ENCODE measurements around the gene CAPS2. TPM values are rescaled to one million over a fixed set of nuclear protein-coding genes. Genes with fewer than 3 reads are reported as not detected.

Gene CAPS2
- total and polyA plus RNA-seq, 5 experiments from 2014 or later = 1.3 to 8.7 (median 4.7) TPM

DNA sequence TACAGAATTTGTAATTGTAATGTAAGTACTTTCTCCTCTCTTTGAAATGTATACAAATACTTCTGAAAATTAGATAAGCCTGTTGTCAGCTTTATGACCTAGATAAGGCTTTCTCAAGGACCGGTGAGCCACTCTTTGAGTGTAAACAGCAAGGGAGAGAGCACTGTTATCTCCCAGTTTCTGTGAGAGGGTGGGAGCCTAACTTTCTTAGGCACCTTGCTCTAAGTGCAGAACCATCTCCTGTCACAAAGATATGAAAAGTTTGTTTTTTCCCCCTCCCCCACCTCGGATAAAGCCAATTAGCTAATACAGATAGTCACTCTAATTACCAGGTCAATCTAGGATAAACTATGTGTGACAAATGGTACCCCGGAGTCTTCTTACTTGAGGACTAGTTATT, 35.8 kb downstream of the CAPS2 start:
- POLR2A ChIA-PET = no interaction called here
- Mint-ChIP-seq H3K36me3 (peaks cover 0 to 3% (median 0%) of the 10 kb centered on the region in 3 donors), H3K4me3 (no peak overlapping the region), H3K9me3 (no peaks in the 10 kb centered on the region), H3K27me3 (no peaks in the 10 kb centered on the region), H3K27ac (no peak overlapping the region), H3K4me1 (no peaks in the 10 kb centered on the region)
- DNase-seq (no peak), ATAC-seq (no peak)

- ATAC-seq (no peak), DNase-seq (no peak)
- Mint-ChIP-seq H3K27ac (no peak overlapping the region), H3K9me3 (no peaks in the 10 kb centered on the region), H3K4me3 (no peak overlapping the region), H3K4me1 (no peaks in the 10 kb centered on the region), H3K27me3 (no peaks in the 10 kb centered on the region), H3K36me3 (no peaks in the 10 kb centered on the region)
- POLR2A ChIA-PET = no interaction called here
These were observed 39.1 kb downstream of the CAPS2 start for GRCh38 chr12:75291014-75291413.

- Mint-ChIP-seq H3K4me3 (no peak overlapping the region), H3K36me3 (no peaks in the 10 kb centered on the region), H3K4me1 (no peaks in the 10 kb centered on the region), H3K9me3 (no peaks in the 10 kb centered on the region), H3K27me3 (no peaks in the 10 kb centered on the region), H3K27ac (no peak overlapping the region)
- ATAC-seq (no peak), DNase-seq (no peak)
- POLR2A ChIA-PET = no interaction called here
These were observed 40.4 kb downstream of the CAPS2 start for GRCh38 chr12:75289753-75290152.

DNA sequence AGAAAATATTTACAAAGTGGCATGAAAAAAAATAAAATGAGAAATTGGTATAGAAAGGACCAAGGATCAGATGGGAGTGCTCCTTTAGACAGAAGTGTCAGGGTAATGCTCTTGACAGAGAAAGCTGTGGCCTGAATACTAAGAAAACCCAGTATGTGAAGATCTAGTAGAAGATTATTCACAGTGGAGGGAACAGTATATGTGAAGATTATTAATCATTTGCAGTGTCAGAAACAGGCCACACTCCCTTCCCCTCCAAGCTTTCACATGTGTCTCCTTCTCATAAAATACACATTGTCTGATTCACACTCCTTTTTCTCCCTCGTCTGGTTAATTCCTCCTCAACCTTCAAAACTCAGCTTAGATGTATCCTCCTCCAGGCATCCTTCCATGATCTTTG, 41.3 kb downstream of the CAPS2 start:
- H3K27ac Mint-ChIP-seq = no peak overlapping the region
- no peaks in the 10 kb centered on the region for H3K36me3 Mint-ChIP-seq
- no peak overlapping the region for H3K4me3 Mint-ChIP-seq
- ATAC-seq = no peak
- POLR2A ChIA-PET = no interaction called here
- no peaks in the 10 kb centered on the region for H3K27me3 Mint-ChIP-seq
- H3K9me3 Mint-ChIP-seq = no peaks in the 10 kb centered on the region
- H3K4me1 Mint-ChIP-seq = no peaks in the 10 kb centered on the region
- DNase-seq = no peak

- H3K4me1 Mint-ChIP-seq = no peaks in the 10 kb centered on the region
- H3K27me3 Mint-ChIP-seq = peaks cover 0 to 4% (median 0%) of the 10 kb centered on the region in 5 donors
- no peak overlapping the region for H3K4me3 Mint-ChIP-seq
- H3K9me3 Mint-ChIP-seq = no peaks in the 10 kb centered on the region
- no peak for DNase-seq
- no peak overlapping the region for H3K27ac Mint-ChIP-seq
- no peak for ATAC-seq
- POLR2A ChIA-PET = no interaction called here
- H3K36me3 Mint-ChIP-seq = no peaks in the 10 kb centered on the region
These were observed 54.4 kb downstream of the CAPS2 start for GRCh38 chr12:75275702-75276101.

DNA sequence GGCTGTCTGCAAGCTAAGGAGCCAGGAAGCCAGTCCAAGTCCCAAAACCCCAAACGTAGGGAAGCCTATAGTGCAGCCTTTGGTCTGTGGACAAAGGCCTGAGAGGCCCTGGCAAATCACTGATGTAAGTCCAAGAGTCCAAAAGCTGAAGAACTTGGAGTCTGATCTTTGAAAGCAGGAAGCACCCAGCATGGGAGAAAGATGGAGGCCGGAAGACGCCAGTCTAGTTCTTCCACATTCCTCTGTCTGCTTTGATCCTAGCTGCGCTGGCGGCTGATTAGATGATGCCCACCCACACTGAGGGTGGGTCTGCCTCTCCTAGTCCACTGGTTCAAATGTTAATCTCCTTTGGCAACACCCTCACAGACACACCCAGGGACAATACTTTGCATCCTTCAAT, 58.5 kb downstream of the CAPS2 start:
- no peak for ATAC-seq
- H3K36me3 Mint-ChIP-seq = no peaks in the 10 kb centered on the region
- no peak overlapping the region for H3K4me3 Mint-ChIP-seq
- no peak overlapping the region for H3K27ac Mint-ChIP-seq
- no peak for DNase-seq
- no peaks in the 10 kb centered on the region for H3K4me1 Mint-ChIP-seq
- POLR2A ChIA-PET = no interaction called here
- no peaks in the 10 kb centered on the region for H3K9me3 Mint-ChIP-seq
- peaks cover 0 to 12% (median 4%) of the 10 kb centered on the region in 5 donors for H3K27me3 Mint-ChIP-seq

DNA sequence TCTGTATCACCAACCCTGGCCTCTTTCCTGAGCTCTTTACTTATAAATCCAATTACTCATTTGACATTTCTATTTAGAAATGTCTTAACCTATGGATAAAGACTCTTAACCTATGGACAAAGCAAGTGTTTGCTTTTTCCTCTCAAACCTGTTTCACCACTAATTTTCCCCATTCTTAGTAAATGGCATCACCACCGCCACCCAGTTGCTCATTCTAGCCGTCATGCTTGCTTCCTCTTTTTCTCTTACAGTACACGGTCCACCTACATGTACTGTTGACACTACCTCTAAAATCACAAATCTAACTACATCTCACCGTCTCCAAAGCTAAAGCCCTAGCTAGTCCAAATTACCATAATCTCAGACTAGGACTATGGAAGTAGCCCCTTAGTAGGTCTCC, 60.0 kb downstream of the CAPS2 start:
- H3K27me3 Mint-ChIP-seq = peaks cover 0 to 15% (median 6%) of the 10 kb centered on the region in 5 donors
- no peak overlapping the region for H3K27ac Mint-ChIP-seq
- ATAC-seq (no peak), DNase-seq (no peak)
- no peaks in the 10 kb centered on the region for H3K4me1 Mint-ChIP-seq
- H3K4me3 Mint-ChIP-seq = no peak overlapping the region
- H3K9me3 Mint-ChIP-seq = peaks cover 0 to 7% (median 0%) of the 10 kb centered on the region in 9 donors
- peaks cover 0 to 5% (median 0%) of the 10 kb centered on the region in 3 donors for H3K36me3 Mint-ChIP-seq
- POLR2A ChIA-PET = no interaction called here

DNA sequence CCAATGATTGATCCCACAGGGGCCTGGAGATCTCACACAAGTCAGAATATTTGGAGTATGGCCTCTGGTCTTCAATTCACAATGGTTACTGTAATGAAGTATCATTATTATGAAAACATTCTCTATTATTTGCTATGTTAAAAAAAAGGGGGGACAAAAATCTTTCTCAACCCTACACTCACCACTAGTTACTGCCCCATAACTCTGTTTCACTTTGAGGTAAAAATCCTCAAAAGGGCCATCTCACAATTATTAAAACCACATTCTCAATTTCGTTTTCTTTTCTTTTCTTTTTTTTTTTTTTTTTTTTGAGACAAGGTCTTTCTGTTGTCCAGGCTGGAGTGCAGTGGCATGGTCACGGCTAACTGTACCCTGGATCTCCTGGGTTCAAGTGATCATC, 60.9 kb downstream of the CAPS2 start:
- H3K4me1 Mint-ChIP-seq = no peaks in the 10 kb centered on the region
- peaks cover 0 to 15% (median 6%) of the 10 kb centered on the region in 5 donors for H3K27me3 Mint-ChIP-seq
- no peak overlapping the region for H3K27ac Mint-ChIP-seq
- H3K9me3 Mint-ChIP-seq = peaks cover 0 to 7% (median 0%) of the 10 kb centered on the region in 9 donors
- no peak for ATAC-seq
- no peak for DNase-seq
- no peak overlapping the region for H3K4me3 Mint-ChIP-seq
- POLR2A ChIA-PET = no interaction called here
- H3K36me3 Mint-ChIP-seq = peaks cover 0 to 5% (median 0%) of the 10 kb centered on the region in 3 donors

DNA sequence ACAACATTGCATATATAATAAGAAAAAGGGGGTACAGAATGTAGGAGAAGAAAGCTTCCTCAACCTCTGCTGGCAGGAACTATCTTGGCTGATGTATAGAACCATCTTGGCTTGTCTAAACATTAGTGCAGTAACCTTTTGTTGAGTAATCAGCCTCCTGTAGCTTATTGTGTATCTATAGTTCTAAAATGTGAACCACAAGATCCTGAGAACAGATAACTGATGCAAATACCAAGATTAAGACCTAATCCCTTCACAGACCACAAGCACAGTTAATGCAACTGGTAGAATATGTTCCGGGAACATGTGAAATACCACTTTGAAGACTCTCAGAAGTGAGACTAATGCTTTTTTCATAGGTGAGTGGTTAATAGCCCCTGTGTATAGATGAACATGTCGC, 69.8 kb downstream of the CAPS2 start:
- DNase-seq (no peak), ATAC-seq (no peak)
- no peak overlapping the region for H3K4me3 Mint-ChIP-seq
- H3K9me3 Mint-ChIP-seq = peaks cover 0 to under 1% (median 0%) of the 10 kb centered on the region in 9 donors
- H3K36me3 Mint-ChIP-seq = peaks cover 0 to under 1% (median 0%) of the 10 kb centered on the region in 3 donors
- POLR2A ChIA-PET = no interaction called here
- H3K4me1 Mint-ChIP-seq = peaks cover 6 to 19% (median 10%) of the 10 kb centered on the region in 4 donors
- no peak overlapping the region for H3K27ac Mint-ChIP-seq
- peaks cover 0 to under 1% (median 0%) of the 10 kb centered on the region in 5 donors for H3K27me3 Mint-ChIP-seq

- POLR2A ChIA-PET = no interaction called here
- Mint-ChIP-seq H3K27me3 (no peaks in the 10 kb centered on the region), H3K9me3 (no peaks in the 10 kb centered on the region), H3K4me1 (peaks cover 6 to 19% (median 10%) of the 10 kb centered on the region in 4 donors), H3K36me3 (no peaks in the 10 kb centered on the region), H3K4me3 (no peak overlapping the region), H3K27ac (peak overlapping the region in 1 of 10 donors; percentile 43)
- DNase-seq = no peak
- ATAC-seq = no peak
These were observed 71.0 kb downstream of the CAPS2 start for GRCh38 chr12:75259143-75259542.

DNA sequence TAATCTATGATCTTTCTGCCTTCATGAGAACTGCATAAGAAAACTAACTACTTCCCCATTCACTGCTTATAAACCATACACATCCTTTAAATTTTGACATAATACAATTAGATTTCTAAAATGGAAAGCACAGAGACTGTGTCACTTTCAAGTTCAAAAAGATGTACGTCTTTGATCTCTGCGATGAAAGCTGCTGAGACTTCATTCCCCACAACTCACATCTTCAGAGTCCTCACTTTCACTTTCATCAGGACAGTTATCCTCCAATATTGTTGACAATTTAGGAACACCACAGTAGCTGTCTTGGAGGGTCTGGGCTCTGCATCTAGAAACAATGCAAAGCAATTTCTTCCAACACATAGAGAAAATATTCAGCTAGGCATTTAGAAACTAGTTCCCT, 72.6 kb downstream of the CAPS2 start:
- no peaks in the 10 kb centered on the region for H3K27me3 Mint-ChIP-seq
- H3K27ac Mint-ChIP-seq = peak overlapping the region in 8 of 10 donors; percentile 0 to 69 (median 48)
- H3K4me1 Mint-ChIP-seq = peaks cover 6 to 19% (median 10%) of the 10 kb centered on the region in 4 donors
- H3K9me3 Mint-ChIP-seq = peaks cover 0 to 2% (median 0%) of the 10 kb centered on the region in 9 donors
- DNase-seq = peak in 4 of 10 donors; percentile 3 to 56 (median 28)
- ATAC-seq = peak; percentile 83 to 89
- POLR2A ChIA-PET = no interaction called here
- H3K36me3 Mint-ChIP-seq = no peaks in the 10 kb centered on the region
- H3K4me3 Mint-ChIP-seq = peak overlapping the region in 8 of 10 donors; percentile 2 to 66 (median 44)

DNA sequence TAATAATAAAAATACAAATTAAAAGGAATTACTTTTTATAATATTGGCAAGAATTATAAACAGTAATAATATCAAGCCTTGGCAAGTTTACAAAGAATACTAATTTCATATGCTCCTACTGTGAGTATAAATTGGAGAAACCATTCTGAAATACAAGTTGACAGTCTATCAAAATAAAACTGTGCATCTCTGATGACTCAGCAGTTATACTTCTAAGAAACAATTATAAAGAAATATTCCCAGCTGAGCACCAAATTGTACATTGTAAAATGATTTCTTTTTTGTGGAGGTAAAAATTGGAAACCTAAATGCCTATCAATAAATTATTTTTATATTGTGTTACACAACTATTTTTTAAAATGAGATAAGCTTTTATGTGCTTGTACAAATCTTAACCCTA, 85.0 kb downstream of the CAPS2 start:
- peaks cover 0 to 9% (median 0%) of the 10 kb centered on the region in 3 donors for H3K36me3 Mint-ChIP-seq
- no peak overlapping the region for H3K27ac Mint-ChIP-seq
- POLR2A ChIA-PET = no interaction called here
- H3K27me3 Mint-ChIP-seq = peaks cover 0 to 7% (median 2%) of the 10 kb centered on the region in 5 donors
- H3K4me3 Mint-ChIP-seq = no peak overlapping the region
- DNase-seq = no peak
- no peak for ATAC-seq
- H3K4me1 Mint-ChIP-seq = no peaks in the 10 kb centered on the region
- H3K9me3 Mint-ChIP-seq = peaks cover 0 to 15% (median 5%) of the 10 kb centered on the region in 9 donors

DNA sequence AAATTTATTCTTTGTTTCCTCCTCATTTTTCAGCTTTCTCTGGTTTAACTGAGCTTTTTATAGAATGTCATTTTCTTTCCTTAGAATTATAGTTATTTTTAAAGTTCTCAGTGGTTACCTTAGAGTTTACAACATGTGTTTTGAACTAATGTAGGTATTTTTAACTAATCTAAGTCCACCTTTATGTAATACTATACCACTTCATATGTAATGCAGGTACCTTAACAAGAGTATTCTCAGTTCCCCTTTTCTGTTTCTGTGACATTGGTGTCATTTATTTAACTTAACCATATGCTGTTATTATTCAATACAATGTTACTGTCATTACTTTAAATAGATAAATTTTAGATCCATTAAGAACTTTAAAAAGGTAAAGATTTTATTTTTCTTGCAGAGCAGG, 90.1 kb downstream of the CAPS2 start:
- Mint-ChIP-seq H3K27ac (no peak overlapping the region), H3K27me3 (peaks cover 0 to 7% (median 4%) of the 10 kb centered on the region in 5 donors)
- POLR2A ChIA-PET = no interaction called here

DNA sequence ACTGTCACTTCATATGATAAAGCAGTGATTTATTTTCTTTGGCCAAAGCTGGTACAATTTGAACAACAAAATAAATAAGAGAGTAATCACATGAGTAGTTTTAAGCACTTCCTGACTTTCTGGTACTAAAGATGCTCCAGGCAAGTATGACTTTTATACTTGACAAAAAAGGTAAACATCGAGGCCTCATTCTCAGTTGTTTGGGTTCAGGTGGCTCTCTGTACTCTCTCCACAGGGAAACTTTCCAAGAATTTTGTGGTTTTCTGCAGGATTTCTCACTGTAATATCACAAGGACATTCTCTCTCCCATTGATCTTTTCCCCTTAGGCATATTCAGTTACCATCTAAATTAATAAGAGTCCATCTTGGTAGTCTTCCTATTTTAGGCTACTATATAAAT, 93.9 kb downstream of the CAPS2 start:
- H3K27me3 Mint-ChIP-seq = peaks cover 0 to 17% (median 0%) of the 10 kb centered on the region in 5 donors
- H3K27ac Mint-ChIP-seq = no peak overlapping the region
- POLR2A ChIA-PET = no interaction called here
- peaks cover 0 to 14% (median under 1%) of the 10 kb centered on the region in 3 donors for H3K36me3 Mint-ChIP-seq
- no peaks in the 10 kb centered on the region for H3K4me1 Mint-ChIP-seq
- peaks cover 4 to 23% (median 7%) of the 10 kb centered on the region in 9 donors for H3K9me3 Mint-ChIP-seq
- no peak overlapping the region for H3K4me3 Mint-ChIP-seq
- no peak for DNase-seq
- no peak for ATAC-seq

More for the DNA sequence above, 90.1 kb downstream of the CAPS2 start:
- no peak for ATAC-seq
- peaks cover 0 to 9% (median 0%) of the 10 kb centered on the region in 3 donors for H3K36me3 Mint-ChIP-seq
- H3K4me3 Mint-ChIP-seq = no peak overlapping the region
- no peak for DNase-seq
- no peaks in the 10 kb centered on the region for H3K4me1 Mint-ChIP-seq
- H3K9me3 Mint-ChIP-seq = peaks cover 0 to 19% (median 6%) of the 10 kb centered on the region in 9 donors

Measured in naive thymus-derived CD8-positive, alpha-beta T cell (primary cell).